ENCODE data around the gene DPYSL3.

DNA sequence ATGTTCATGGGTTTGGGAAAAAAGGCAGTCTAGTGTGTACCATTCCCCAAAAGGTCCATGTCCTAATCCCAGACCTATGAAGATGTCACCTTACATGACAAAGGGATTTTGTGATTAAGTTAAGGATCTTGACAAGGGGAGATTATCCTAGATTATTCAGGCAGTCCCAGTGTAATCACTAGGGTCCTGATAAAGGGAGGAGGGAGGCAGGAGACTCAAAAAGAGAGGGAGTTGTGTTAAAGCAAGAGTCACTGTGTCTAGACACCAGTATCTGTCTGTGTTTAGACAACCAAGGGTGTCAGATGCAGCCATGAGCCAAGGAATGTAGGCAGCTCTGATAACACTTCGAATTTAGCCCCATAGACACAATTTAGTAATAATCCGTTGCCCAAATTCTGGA lies 49.5 kb downstream of the DPYSL3 start:
- TF ChIP-seq, protein P1, sequence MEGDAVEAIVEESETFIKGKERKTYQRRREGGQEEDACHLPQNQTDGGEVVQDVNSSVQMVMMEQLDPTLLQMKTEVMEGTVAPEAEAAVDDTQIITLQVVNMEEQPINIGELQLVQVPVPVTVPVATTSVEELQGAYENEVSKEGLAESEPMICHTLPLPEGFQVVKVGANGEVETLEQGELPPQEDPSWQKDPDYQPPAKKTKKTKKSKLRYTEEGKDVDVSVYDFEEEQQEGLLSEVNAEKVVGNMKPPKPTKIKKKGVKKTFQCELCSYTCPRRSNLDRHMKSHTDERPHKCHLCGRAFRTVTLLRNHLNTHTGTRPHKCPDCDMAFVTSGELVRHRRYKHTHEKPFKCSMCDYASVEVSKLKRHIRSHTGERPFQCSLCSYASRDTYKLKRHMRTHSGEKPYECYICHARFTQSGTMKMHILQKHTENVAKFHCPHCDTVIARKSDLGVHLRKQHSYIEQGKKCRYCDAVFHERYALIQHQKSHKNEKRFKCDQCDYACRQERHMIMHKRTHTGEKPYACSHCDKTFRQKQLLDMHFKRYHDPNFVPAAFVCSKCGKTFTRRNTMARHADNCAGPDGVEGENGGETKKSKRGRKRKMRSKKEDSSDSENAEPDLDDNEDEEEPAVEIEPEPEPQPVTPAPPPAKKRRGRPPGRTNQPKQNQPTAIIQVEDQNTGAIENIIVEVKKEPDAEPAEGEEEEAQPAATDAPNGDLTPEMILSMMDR (IDR thresholded peaks at IDR 0.05; ENCODE audit: low read length), result no peak
- TF ChIP-seq EZH2phosphoT487 (IDR thresholded peaks at IDR 0.05; ENCODE audit: low read length), result no peak
